GM12875 (cell line): ENCODE data around the gene HOXB9.

Experiments
- H3K4me3 ChIP-seq: one replicate; pipeline ENCODE4 v1.5.1; 2011; ENCODE audit warnings: low read depth, low read length, control low read depth
- TF ChIP-seq, protein P1 (sequence below): IDR thresholded peaks from 2 replicates; pipeline ENCODE4 v1.5.1; 2011; ENCODE audit warnings: low read depth, mild to moderate bottlenecking, control low read depth, inconsistent platforms, low read length, moderate library complexity, borderline replicate concordance; ENCODE audit not compliant: insufficient read depth

The HOXB9 gene

DNA sequence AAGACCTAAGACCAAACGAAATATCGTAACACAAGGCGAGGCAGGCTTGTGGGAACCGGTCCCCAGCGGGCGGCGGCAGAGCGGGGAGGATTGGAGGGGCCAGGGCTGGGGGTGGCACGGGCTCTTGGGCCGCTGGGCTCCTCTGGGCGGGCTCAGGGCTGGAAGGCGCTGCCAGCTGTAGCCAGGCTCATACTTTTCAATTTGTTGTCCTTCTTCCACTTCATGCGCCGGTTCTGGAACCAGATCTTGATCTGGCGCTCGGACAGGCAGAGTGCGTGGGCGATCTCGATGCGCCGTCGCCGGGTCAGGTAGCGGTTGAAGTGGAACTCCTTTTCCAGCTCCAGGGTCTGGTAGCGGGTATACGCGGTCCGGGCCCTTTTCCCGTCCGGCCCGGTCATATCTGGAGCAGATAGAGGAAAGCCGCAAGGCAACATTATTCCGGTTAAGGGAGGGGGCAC is 34.1 kb downstream of the HOXB9 start:
- no peak overlapping the region for H3K4me3 ChIP-seq
- TF ChIP-seq, protein P1, sequence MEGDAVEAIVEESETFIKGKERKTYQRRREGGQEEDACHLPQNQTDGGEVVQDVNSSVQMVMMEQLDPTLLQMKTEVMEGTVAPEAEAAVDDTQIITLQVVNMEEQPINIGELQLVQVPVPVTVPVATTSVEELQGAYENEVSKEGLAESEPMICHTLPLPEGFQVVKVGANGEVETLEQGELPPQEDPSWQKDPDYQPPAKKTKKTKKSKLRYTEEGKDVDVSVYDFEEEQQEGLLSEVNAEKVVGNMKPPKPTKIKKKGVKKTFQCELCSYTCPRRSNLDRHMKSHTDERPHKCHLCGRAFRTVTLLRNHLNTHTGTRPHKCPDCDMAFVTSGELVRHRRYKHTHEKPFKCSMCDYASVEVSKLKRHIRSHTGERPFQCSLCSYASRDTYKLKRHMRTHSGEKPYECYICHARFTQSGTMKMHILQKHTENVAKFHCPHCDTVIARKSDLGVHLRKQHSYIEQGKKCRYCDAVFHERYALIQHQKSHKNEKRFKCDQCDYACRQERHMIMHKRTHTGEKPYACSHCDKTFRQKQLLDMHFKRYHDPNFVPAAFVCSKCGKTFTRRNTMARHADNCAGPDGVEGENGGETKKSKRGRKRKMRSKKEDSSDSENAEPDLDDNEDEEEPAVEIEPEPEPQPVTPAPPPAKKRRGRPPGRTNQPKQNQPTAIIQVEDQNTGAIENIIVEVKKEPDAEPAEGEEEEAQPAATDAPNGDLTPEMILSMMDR, result no peak

DNA sequence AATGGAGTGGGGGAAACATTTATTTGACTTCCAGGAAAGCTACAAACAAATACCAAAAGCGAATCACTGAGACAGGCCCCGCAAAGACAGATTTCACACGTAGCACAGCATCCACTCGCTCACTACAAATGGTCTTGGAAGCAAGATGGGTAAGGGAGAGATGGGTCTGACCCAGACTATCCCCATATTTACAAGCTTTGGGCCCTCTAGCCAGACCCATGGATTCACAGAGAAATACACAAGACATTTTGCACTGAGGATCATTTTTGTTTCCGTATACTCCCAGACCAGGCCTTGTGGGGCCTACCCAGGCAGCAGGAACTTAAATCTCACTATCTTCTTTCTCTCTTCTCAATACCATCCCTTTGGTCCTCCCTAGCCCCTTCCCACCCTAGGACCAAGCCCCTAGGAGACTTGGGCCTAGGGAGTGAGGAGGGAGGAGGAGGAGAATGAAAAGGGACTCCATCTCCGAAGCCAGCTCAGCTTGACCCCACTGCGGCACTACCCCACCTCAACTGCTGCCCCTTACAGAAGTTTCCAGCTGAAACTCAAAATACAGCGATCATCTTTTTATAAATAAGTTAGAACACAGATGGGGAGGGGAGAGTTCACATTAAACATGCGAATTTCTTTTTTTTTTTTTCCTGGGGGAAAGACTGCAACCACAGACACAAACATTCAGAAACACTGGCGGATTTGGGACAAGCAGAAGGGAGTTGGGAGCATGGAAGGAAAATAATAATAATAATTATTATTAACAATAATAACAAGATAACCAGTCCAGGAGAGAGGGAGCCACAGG is 34.7 kb downstream of the HOXB9 start:
- no peak overlapping the region for H3K4me3 ChIP-seq
- TF ChIP-seq, protein P1, result no peak

DNA sequence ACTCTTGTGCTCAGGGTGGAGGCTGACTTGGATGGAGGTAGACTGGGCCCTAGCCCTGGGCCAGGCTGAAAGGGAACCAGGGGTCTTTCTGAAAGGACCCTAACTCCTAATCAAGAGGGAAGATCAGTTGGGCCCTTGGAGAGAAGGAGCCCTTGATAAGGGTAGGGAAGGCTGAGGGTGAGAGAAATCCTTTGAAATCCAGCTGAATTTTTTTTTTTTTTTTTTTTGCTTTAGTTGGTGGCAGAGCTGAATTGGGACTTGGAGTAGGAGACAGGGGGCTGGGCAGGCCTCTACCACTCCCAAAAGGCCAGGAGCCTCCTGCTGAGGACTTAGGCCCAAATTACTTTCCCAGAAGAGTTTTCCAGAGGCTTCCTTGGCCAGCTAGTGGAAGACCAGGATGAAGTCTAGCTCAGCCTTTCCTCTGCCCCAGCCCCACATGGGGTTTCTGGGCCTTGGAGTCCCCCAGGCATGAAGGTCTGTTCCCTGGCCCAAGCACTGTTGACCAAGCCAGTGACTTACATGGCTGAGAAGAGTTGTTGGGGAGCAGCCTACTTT is 35.5 kb downstream of the HOXB9 start:
- H3K4me3 ChIP-seq, result no peak overlapping the region
- TF ChIP-seq, protein P1, result no peak

DNA sequence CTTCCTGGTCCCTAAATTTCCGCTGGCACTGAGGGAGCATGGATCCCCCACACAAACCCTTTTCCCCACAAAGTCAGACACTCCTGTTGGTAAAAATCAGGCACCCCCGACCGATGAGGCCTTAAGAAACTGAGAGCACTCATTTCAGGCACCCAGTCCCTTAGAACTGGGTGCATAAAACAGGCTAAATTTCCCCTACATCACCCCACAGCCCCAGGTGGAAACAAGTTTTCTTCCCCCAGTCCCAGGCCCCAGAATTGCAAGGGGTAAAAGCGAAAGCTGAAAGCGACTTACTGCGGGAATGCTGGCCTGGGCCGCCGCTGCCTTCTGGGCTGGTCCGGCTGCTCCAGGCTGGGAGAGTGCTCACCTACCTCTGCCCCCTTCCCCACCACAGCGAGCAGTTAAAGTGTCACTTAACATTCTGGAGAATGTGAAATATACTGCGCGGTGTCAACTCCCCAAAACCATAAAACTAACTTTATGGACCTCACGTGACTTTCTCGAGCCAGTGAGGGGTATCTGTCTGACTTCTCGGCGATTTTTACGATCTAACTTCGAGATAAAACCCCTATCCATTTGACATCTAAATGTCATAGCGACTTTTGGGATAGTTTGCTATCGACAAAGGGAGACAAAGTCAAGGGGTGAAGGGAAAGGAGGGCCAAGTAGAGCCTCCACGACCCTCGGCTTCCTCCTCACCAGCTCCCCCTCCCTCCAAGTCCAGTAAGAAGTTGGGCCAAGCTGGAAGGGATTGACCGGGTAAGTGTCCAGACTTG is 36.1 kb downstream of the HOXB9 start, which contains the start of gene HOXB3:
Gene HOXB3 (minus strand): TSS at position 411 of the 776 bp plus-strand sequence. CDS start 37,767 bp downstream, outside the sequence.
- TF ChIP-seq, protein P1, result no peak

DNA sequence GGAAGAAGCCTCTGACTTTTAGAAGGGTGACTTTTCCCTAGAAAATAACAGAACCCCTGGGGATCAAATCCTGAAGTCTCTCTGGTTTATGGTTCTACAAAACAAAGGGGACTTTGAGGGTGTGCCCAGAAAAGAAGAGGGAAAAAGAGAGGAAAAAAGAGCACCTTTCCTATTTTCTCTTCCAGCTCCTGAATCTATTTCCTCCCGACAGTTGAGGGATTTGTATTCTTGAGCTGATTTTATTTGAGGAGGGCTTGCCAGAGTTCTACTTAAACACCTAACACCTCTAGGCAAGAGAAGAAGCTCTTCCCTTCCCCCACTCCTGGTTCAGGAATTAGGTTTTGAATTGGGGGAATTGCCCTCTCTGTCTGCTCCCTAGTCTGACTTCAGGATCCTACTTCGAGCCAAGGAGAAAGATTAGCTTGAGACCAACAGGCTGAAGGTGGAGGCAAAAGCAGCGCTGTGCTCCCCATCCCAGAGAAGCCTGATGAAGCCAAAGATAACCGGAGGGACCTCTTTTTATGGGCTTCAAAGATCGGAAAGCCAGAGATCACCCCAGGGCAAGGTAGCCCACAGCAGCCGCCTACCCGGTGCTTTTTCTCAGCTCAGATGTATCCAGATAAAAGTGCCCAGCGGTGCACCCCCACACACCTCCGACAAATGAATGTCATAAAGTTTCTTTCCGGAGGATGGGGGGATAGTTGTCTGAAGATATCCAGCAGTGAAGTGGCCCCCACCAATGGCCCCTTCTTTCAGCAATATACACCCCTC is 36.9 kb downstream of the HOXB9 start:
- H3K4me3 ChIP-seq, result no peak overlapping the region
- TF ChIP-seq, protein P1, result no peak

More for the DNA sequence above, 36.1 kb downstream of the HOXB9 start, which contains the start of gene HOXB3:
- H3K4me3 ChIP-seq, result no peak within 1 kb of the TSS

DNA sequence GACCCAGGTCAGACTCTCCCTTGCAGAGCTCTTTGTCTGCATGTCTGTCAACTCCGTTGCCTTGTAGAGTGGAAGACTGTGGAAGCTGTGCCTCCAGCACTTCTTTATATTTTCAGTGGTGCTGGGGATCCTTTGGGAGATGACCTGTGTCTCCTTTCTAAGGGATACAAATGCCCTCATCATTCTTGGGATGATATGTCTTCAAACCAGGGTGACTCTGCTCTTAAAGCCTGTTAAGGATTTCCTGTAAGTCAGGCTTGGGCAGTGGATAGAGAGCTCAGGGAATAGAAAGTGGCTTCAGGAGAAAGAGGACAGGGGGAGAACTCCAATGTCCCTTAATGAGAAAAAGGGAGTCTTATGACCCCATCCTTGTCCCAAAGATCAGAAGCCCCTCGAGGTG is 37.6 kb downstream of the HOXB9 start:
- H3K4me3 ChIP-seq, result no peak overlapping the region
- TF ChIP-seq, protein P1, result no peak
